CD14-positive monocyte (primary cell): ENCODE results near the gene VGF. TPM values are rescaled to one million over a fixed set of nuclear protein-coding genes. Genes with fewer than 3 reads are reported as not detected.

Source experiments
- DNase-seq, 3 donors: peaks; one replicate each; pipeline ENCODE4 v3.0.0-alpha.2; 2011 to 2022
- H2AFZ ChIP-seq: 2 replicates; pipeline ENCODE4 v1.6.0; 2012; ENCODE audit warnings: mild to moderate bottlenecking, low read depth, low read length, inconsistent platforms; ENCODE audit not compliant: insufficient read depth, poor library complexity, severe bottlenecking
- H3K27ac ChIP-seq, 2 donors: 1 replicate in 1 of 2; 2 replicates in 1 of 2; pipeline ENCODE4 v1.5.1; 2012 to 2013; ENCODE audit warnings: low read length in 2 of 2, control low read depth in 1 of 2, inconsistent platforms in 1 of 2, low read depth in 1 of 2, mild to moderate bottlenecking in 1 of 2
- H3K27me3 ChIP-seq, 2 donors: one replicate each; pipeline versions ENCODE4 v1.6.0 to v1.6.1; 2011 to 2013; ENCODE audit warnings: low read length in 2 of 2; ENCODE audit not compliant: control insufficient read depth in 2 of 2, insufficient read depth in 2 of 2
- H3K36me3 ChIP-seq, 2 donors: replicated peaks in 1 of 2; 1 replicate in 1 of 2; 2 replicates in 1 of 2; pipeline versions ENCODE4 v1.5.1 to v1.6.1; 2012 to 2013; ENCODE audit warnings: low read length in 2 of 2, control low read depth in 1 of 2, inconsistent platforms in 1 of 2, mild to moderate bottlenecking in 1 of 2; ENCODE audit not compliant: insufficient read depth in 2 of 2, control insufficient read depth in 1 of 2
- H3K4me1 ChIP-seq, 2 donors: 1 replicate in 1 of 2; 2 replicates in 1 of 2; pipeline versions ENCODE4 v1.5.1 to v1.6.1; 2012 to 2013; ENCODE audit warnings: low read length in 2 of 2, control low read depth in 1 of 2, inconsistent platforms in 1 of 2, mild to moderate bottlenecking in 1 of 2, moderate library complexity in 1 of 2; ENCODE audit not compliant: insufficient read depth in 2 of 2, control insufficient read depth in 1 of 2
- H3K4me2 ChIP-seq: replicated peaks from 2 replicates; pipeline ENCODE3; 2012; ENCODE audit warnings: low read length, moderate library complexity, mild to moderate bottlenecking; ENCODE audit not compliant: poor library complexity, severe bottlenecking; ENCODE audit errors: extremely low read depth
- H3K4me3 ChIP-seq, 3 experiments: fragments of 200-600 bp in 1 of 3; sonication (generic) in 1 of 3; replicated peaks in 1 of 3; 1 replicate in 2 of 3; 2 replicates in 1 of 3; pipeline ENCODE4 v1.5.1; 2011 to 2013; ENCODE audit warnings: low read length in 3 of 3, mild to moderate bottlenecking in 3 of 3, control low read depth in 2 of 3, low read depth in 2 of 3, inconsistent platforms in 1 of 3, moderate library complexity in 1 of 3
- H3K79me2 ChIP-seq: 2 replicates; pipeline ENCODE4 v1.6.0; 2012; ENCODE audit warnings: mild to moderate bottlenecking, control low read depth, inconsistent platforms, low read length, moderate library complexity; ENCODE audit not compliant: insufficient read depth
- H3K9ac ChIP-seq: 2 replicates; pipeline ENCODE4 v1.6.0; 2017; ENCODE audit warnings: low read length, mild to moderate bottlenecking; ENCODE audit not compliant: insufficient read depth, poor library complexity, severe bottlenecking
- H3K9me3 ChIP-seq, 2 donors: replicated peaks in 1 of 2; 1 replicate in 1 of 2; 2 replicates in 1 of 2; pipeline versions ENCODE4 v1.5.1 to v1.6.1; 2012 to 2013; ENCODE audit warnings: low read length in 2 of 2, control low read depth in 1 of 2; ENCODE audit not compliant: control insufficient read depth in 1 of 2, insufficient read depth in 1 of 2
- H4K20me1 ChIP-seq: 2 replicates; pipeline ENCODE4 v1.6.0; 2012; ENCODE audit warnings: mild to moderate bottlenecking, low read length, control low read depth, moderate library complexity; ENCODE audit not compliant: insufficient read depth
- H3K27ac Mint-ChIP-seq, 7 donors: one replicate each; pipeline ENCODE4 v1.8.0; 2020; ENCODE audit warnings: mild to moderate bottlenecking in 7 of 7, mixed read lengths in 7 of 7, moderate library complexity in 6 of 7, inconsistent platforms in 2 of 7
- H3K27me3 Mint-ChIP-seq, 3 donors: one replicate each; pipeline ENCODE4 v1.8.0; 2021 to 2022; ENCODE audit warnings: low read depth in 3 of 3, mild to moderate bottlenecking in 3 of 3, mixed read lengths in 3 of 3, moderate library complexity in 3 of 3, inconsistent platforms in 1 of 3
- H3K36me3 Mint-ChIP-seq, 2 donors: one replicate each; pipeline ENCODE4 v1.8.0; 2020; ENCODE audit warnings: mixed read lengths in 2 of 2, inconsistent platforms in 1 of 2, mild to moderate bottlenecking in 1 of 2
- H3K4me1 Mint-ChIP-seq: one replicate; pipeline ENCODE4 v1.8.0; 2020; ENCODE audit warnings: mild to moderate bottlenecking, mixed read lengths
- H3K4me3 Mint-ChIP-seq, 2 donors: one replicate each; pipeline ENCODE4 v1.8.0; 2020; ENCODE audit warnings: mild to moderate bottlenecking in 2 of 2, mixed read lengths in 2 of 2, moderate library complexity in 1 of 2
- H3K9me3 Mint-ChIP-seq, 7 donors: one replicate each; pipeline ENCODE4 v1.8.0; 2020 to 2022; ENCODE audit warnings: mixed read lengths in 7 of 7, mild to moderate bottlenecking in 6 of 7, moderate library complexity in 6 of 7, inconsistent platforms in 2 of 7
- WGBS: methylation state at CpG from one replicate; pipeline ENCODE4 v1.1.5; 2013; ENCODE audit warnings: missing lambda C conversion rate; ENCODE audit not compliant: insufficient coverage; 5-methylcytosine and 5-hydroxymethylcytosine counted together
- intact Hi-C, 2 donors: fragments of 100-400 bp; cut with micrococcal nuclease; formaldehyde crosslinking; loops; one replicate each; pipeline versions ENCODE4 v1.15.0 to v1.15.1; 2023
- polyA plus RNA-seq, 3 donors: library from polyadenylated mRNA; depleted of rRNA in 1 of 3; unstranded in 2 of 3; stranded (reverse) in 1 of 3; fragments of 300-500 nt in 2 of 3; fragments of >200 nt in 1 of 3; fragmentation: Illumina TruSeq in 2 of 3; gene quantifications; 1 replicate in 2 of 3; 2 replicates in 1 of 3; pipeline ENCODE4 v1.2.3, GENCODE V29; 2012 to 2021
- TF ChIP-seq, protein P1 (sequence below): fragments of 200-600 bp; IDR thresholded peaks from one replicate; pipeline ENCODE4 v1.8.0; 2022; ENCODE audit warnings: antibody characterized with exemption, mild to moderate bottlenecking

The VGF gene
- polyA plus RNA-seq, 3 donors, result not detected

DNA sequence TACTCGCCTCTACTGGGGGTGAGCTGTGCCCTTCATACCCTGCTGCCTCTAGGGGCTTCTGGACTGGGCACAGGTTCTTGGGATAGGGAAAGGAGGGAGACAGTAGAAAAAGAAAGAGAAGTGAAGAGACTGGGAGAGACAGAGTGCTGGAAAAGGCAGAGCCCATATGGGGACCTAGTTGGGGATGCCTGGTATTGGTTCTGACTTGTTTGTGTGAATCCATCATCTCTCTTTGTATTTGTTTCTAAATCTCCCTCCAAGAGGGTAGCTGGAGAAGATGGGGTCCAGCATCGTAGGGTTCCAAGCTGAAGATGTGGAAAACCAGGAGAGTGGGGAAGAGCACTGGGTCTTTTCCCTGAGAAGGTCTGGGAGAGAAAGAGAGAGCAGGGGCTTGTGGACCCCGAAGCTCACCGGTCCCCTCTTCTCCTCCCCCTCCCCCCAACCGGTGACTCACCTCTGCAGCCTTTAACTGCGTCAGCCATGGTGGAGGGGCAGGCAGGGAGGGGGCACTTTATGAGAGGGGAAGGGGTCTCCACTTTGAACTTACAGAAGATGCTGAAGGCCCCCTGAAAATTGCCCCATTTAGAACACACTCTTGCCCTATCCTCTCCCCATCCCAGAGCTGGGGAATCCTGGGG is 3.2 kb upstream of the VGF start:
- H3K4me1 ChIP-seq, result peaks cover 42 to 56% of the 10 kb centered on the region in 2 donors
- no CpG with 5 or more reads among the region's 6 CpGs for WGBS
- no peak overlapping the region for H3K4me2 ChIP-seq
- no peak overlapping the region for H3K27ac Mint-ChIP-seq
- H2AFZ ChIP-seq, result no peak overlapping the region
- H3K27me3 Mint-ChIP-seq, result peaks cover 96 to 100% (median 98%) of the 10 kb centered on the region in 3 donors
- no peak overlapping the region for H3K9ac ChIP-seq
- no peak overlapping the region for H3K27ac ChIP-seq
- peak overlapping the region in 1 of 2 donors; percentile 88 for H3K4me3 Mint-ChIP-seq
- H3K4me1 Mint-ChIP-seq, result peaks cover 60% of the 10 kb centered on the region
- TF ChIP-seq, protein P1, sequence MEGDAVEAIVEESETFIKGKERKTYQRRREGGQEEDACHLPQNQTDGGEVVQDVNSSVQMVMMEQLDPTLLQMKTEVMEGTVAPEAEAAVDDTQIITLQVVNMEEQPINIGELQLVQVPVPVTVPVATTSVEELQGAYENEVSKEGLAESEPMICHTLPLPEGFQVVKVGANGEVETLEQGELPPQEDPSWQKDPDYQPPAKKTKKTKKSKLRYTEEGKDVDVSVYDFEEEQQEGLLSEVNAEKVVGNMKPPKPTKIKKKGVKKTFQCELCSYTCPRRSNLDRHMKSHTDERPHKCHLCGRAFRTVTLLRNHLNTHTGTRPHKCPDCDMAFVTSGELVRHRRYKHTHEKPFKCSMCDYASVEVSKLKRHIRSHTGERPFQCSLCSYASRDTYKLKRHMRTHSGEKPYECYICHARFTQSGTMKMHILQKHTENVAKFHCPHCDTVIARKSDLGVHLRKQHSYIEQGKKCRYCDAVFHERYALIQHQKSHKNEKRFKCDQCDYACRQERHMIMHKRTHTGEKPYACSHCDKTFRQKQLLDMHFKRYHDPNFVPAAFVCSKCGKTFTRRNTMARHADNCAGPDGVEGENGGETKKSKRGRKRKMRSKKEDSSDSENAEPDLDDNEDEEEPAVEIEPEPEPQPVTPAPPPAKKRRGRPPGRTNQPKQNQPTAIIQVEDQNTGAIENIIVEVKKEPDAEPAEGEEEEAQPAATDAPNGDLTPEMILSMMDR, result no peak
- H3K4me3 ChIP-seq, result no peak overlapping the region
- H3K9me3 Mint-ChIP-seq, result peaks cover 2 to 52% (median 30%) of the 10 kb centered on the region in 7 donors
- no peaks in the 10 kb centered on the region for H3K36me3 ChIP-seq
- intact Hi-C loops, result no loop called here
- peaks cover 14% of the 10 kb centered on the region for H4K20me1 ChIP-seq
- DNase-seq, result no peak
- H3K9me3 ChIP-seq, result peaks cover 6 to 47% of the 10 kb centered on the region in 2 donors
- H3K36me3 Mint-ChIP-seq, result peaks cover 19 to 33% of the 10 kb centered on the region in 2 donors
- H3K79me2 ChIP-seq, result no peaks in the 10 kb centered on the region
- H3K27me3 ChIP-seq, result peaks cover 79 to 95% of the 10 kb centered on the region in 2 donors

DNA sequence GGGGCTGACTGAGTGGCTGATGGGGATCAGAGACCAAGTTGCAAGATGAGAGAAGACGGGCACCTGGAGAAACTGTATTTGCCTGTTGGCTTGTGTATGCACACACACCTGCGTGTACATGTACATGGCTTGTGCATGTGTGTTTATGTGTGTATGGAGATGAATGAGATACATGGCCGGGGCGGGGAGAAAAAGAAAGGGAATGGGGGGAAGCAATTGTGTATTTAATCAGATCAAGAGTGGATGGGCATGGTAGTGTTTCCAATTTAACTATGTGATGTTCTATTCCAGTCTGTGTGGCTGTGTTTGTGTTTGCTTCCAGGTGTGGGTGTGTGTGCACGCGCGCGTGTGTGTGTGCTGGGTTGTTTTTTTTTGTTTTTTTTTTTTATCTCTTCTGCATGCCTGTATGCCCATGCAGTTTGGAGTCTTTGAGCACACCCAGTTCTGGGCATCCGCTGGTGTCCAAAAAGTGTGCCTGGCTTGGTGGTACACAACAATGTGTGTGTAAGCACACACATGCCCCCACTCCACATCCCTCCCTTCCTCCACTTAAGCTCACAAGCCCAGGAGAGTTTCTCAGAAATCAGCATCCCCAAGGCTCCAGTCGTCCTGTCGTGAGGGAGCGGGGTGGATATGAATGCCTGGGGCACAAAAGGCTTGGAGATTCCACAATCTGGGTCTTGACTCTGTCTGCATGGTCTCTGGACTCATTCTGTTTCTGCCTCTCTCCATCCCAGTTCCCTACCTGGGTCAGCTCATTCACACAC is 2.5 kb upstream of the VGF start:
- Histone ChIP-seq H3K4me2 (no peak overlapping the region), H4K20me1 (peaks cover 14% of the 10 kb centered on the region), H3K9ac (no peak overlapping the region), H3K9me3 (peaks cover 6 to 40% of the 10 kb centered on the region in 2 donors), H2AFZ (no peak overlapping the region), H3K27ac (no peak overlapping the region), H3K79me2 (no peaks in the 10 kb centered on the region), H3K36me3 (no peaks in the 10 kb centered on the region), H3K4me1 (peaks cover 38 to 55% of the 10 kb centered on the region in 2 donors), H3K4me3 (no peak overlapping the region), H3K27me3 (peaks cover 72 to 92% of the 10 kb centered on the region in 2 donors)
- peaks cover 19 to 32% of the 10 kb centered on the region in 2 donors for H3K36me3 Mint-ChIP-seq
- H3K4me1 Mint-ChIP-seq, result peaks cover 57% of the 10 kb centered on the region
- 2% methylated on average over 5 of the region's 12 CpGs for WGBS
- H3K27me3 Mint-ChIP-seq, result peaks cover 94 to 99% (median 94%) of the 10 kb centered on the region in 3 donors
- no peak overlapping the region for H3K27ac Mint-ChIP-seq
- H3K4me3 Mint-ChIP-seq, result peak overlapping the region in 1 of 2 donors; percentile 88
- TF ChIP-seq, protein P1, result no peak
- intact Hi-C loops, result no loop called here
- no peak for DNase-seq
- H3K9me3 Mint-ChIP-seq, result peaks cover 2 to 49% (median 24%) of the 10 kb centered on the region in 7 donors
